Measurements from ENCODE around the gene NFKB1.

DNA sequence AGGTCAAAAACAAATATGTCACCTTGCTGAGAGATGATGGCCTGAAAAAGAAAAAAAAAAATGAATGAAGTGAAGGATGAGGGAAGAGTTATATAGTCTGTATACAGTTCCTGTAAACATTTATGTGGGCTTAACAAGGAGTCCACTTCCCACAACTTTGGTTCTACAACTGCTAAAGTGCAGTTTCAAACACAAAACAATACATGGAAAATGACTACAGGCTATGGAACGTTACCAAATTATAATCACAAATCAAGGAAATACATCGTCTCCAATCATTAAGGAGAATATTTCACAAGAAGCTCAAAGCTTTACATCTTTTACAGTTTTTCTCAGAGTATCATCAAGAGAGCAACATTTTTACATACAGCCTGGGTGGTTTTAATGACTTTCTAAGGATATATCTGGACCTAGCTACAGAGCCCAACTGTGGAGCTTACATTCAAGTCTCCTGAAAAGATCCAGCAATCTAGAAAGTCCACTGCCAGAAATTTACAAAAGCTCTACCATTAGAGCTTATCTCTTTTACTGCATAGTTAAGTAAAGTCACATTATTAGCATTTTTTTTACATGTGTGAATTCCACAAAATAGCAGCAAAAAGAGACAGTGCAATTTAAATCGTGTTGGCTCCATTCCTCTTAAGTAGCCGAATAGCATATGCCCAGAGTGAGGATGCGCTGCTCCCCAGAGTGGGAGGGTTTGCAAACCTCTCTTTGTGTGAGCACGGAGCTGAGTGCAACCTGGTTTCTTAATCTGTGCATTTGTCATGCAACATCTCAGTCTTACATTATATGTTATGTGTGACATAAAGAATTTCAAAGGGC is 131.3 kb downstream of the NFKB1 start:
- TF ChIP-seq POLR2A (IDR thresholded peaks at IDR 0.05; ENCODE audit: low read length) (no peak), GATA1 (IDR thresholded peaks at IDR 0.05; ENCODE audit: low read depth, low read length) (no peak)

Measured in erythroblast (primary cell).